LNCAP (cell line): ENCODE measurements around the gene CNKSR2.

Source experiments
- CTCF ChIP-seq: fragments of 450-650 bp; IDR thresholded peaks from 2 replicates; pipeline ENCODE4 v1.5.1; 2017; ENCODE audit warnings: mild to moderate bottlenecking

CNKSR2 gene

GRCh38 chrX:21655901-21656586 is 281.8 kb downstream of the CNKSR2 start:
- TF ChIP-seq CTCF = no peak

GRCh38 chrX:21656587-21657317 is 282.5 kb downstream of the CNKSR2 start:
- no peak for TF ChIP-seq CTCF

GRCh38 chrX:21657318-21658151 is 283.3 kb downstream of the CNKSR2 start:
- TF ChIP-seq CTCF = no peak

- no peak for TF ChIP-seq CTCF
Observed at GRCh38 chrX:21658152-21658737, 284.0 kb downstream of the CNKSR2 start, which contains the start of gene KLHL34. Gene KLHL34, minus strand, starts transcription at chrX:21658330. Its CDS starts 542 bp downstream, at chrX:21657788.

GRCh38 chrX:21658746-21659145 is 284.5 kb downstream of the CNKSR2 start:
- TF ChIP-seq CTCF = no peak

- TF ChIP-seq CTCF = no peak
Observed at GRCh38 chrX:21659320-21659719, 285.1 kb downstream of the CNKSR2 start.

GRCh38 chrX:21660156-21660555 is 285.9 kb downstream of the CNKSR2 start:
- no peak for TF ChIP-seq CTCF
